HepG2 (cell line): Measurements from ENCODE around the gene CST3. TPM values are rescaled to one million over a fixed set of nuclear protein-coding genes. Genes with fewer than 3 reads are reported as not detected.
A peak's percentile ranks its signal among the peaks of the same experiment; 100 is the strongest.

Source experiments
- ATAC-seq: fragments of 200-7000 bp; cut with Tn5 transposase; 3 replicates; pipeline ENCODE4 v1.9.1; 2020; ENCODE audit warnings: mild to moderate bottlenecking, moderate library complexity
- BruUV-seq: library from RNA; stranded (reverse); fragments of 400-500 nt; replicated peaks from 2 replicates; lab custom pipeline; 2021; lab: Mats Ljungman, UMichigan
- CTCF ChIA-PET: fragments of 300-600 bp; formaldehyde crosslinking; extraction: SDS; loops from one replicate; lab custom pipeline; 2021; ENCODE audit warnings: low total read pairs, inconsistent platforms, low intra/inter-chr PET ratio; lab: Yijun Ruan, JAX
- POLR2A ChIA-PET: fragments of 350-600 bp; sonication (Branson Sonifier 250); formaldehyde crosslinking; loops from one replicate; lab custom pipeline; 2020; ENCODE audit warnings: antibody characterized with exemption, inconsistent platforms; lab: Yijun Ruan, JAX
- DNase-seq: peaks from one replicate; pipeline ENCODE4 v3.0.0-alpha.2; 2015; ENCODE audit warnings: low spot score
- FAIRE-seq: peaks from 3 replicates; lab custom pipeline; 2011; peaks lifted over from hg19 to GRCh38; lab: Jason Lieb, UNC
- H2AFZ ChIP-seq: one replicate; pipeline ENCODE4 v1.6.1; 2011; ENCODE audit warnings: low read length, inconsistent platforms
- H3K27ac ChIP-seq: fragments of 300-600 bp; 3 replicates; pipeline ENCODE4 v1.8.0; 2011; ENCODE audit warnings: mixed run types, mild to moderate bottlenecking, mixed read lengths, low read length, inconsistent platforms; ENCODE audit not compliant: insufficient read depth; ENCODE audit errors: extremely low read length
- H3K27me3 ChIP-seq, 2 experiments: fragments of 200-600 bp in 1 of 2; 2 replicates in 1 of 2; 3 replicates in 1 of 2; pipeline versions ENCODE4 v1.6.0 to v1.8.0; 2011; ENCODE audit warnings: low read length in 2 of 2, mild to moderate bottlenecking in 2 of 2, moderate library complexity in 2 of 2, inconsistent platforms in 1 of 2; ENCODE audit not compliant: insufficient read depth in 2 of 2, control insufficient read depth in 1 of 2
- H3K36me3 ChIP-seq, 2 experiments: fragments of 200-600 bp in 1 of 2; replicated peaks in 1 of 2; 2 replicates in 1 of 2; 3 replicates in 1 of 2; pipeline versions ENCODE4 v1.5.1 to v1.8.0; 2011; ENCODE audit warnings: low read length in 2 of 2, inconsistent platforms in 1 of 2; ENCODE audit not compliant: insufficient read depth in 2 of 2, control insufficient read depth in 1 of 2
- H3K4me1 ChIP-seq: 2 replicates; pipeline ENCODE4 v1.5.1; 2012; ENCODE audit warnings: low read length, inconsistent platforms; ENCODE audit not compliant: insufficient read depth
- H3K4me2 ChIP-seq: 2 replicates; pipeline ENCODE4 v1.6.0; 2011; ENCODE audit warnings: low read depth, low read length, inconsistent platforms
- H3K4me3 ChIP-seq, 3 experiments: fragments of 200-600 bp in 1 of 3; sonication (generic), shearing (Covaris generic) in 1 of 3; replicated peaks in 1 of 3; 2 replicates each; pipeline ENCODE4 v1.5.1; 2011 to 2016; ENCODE audit warnings: low read length in 3 of 3, inconsistent platforms in 2 of 3, low read depth in 2 of 3, mild to moderate bottlenecking in 2 of 3, control low read depth in 1 of 3, mixed read lengths in 1 of 3; ENCODE audit not compliant: insufficient read depth in 1 of 3
- H3K79me2 ChIP-seq: one replicate; pipeline ENCODE4 v1.6.1; 2011; ENCODE audit warnings: low read length, inconsistent platforms; ENCODE audit not compliant: insufficient read depth
- H3K9ac ChIP-seq: 2 replicates; pipeline ENCODE4 v1.6.0; 2011; ENCODE audit warnings: mild to moderate bottlenecking, low read depth, low read length, inconsistent platforms; ENCODE audit not compliant: insufficient read depth
- H3K9me3 ChIP-seq: 2 replicates; pipeline ENCODE4 v1.5.1; 2012; ENCODE audit warnings: mild to moderate bottlenecking, low read length
- H4K20me1 ChIP-seq: 2 replicates; pipeline ENCODE4 v1.6.0; 2011; ENCODE audit warnings: inconsistent platforms, mild to moderate bottlenecking, low read length, moderate library complexity; ENCODE audit not compliant: insufficient read depth
- SNAI1 ChIP-seq: sonication (generic); formaldehyde crosslinking; IDR thresholded peaks from 2 replicates; pipeline ENCODE4 v1.5.0; 2020; ENCODE audit warnings: mild to moderate bottlenecking, missing genetic modification reagents, borderline replicate concordance
- ZNF232 ChIP-seq: sonication (generic); formaldehyde crosslinking; IDR thresholded peaks from 2 replicates; pipeline ENCODE4 v1.4.0; 2020; ENCODE audit warnings: missing genetic modification reagents, borderline replicate concordance
- WGBS: methylation state at CpG from one replicate; pipeline ENCODE4 v1.1.6; 2017; ENCODE audit warnings: low lambda C conversion rate; 5-methylcytosine and 5-hydroxymethylcytosine counted together
- in situ Hi-C: cut with HindIII; loops from 2 replicates; pipeline ENCODE4 v1.10.0; 2017; ENCODE audit warnings: low pct_unique_long_range_greater_than_20kb; ENCODE audit not compliant: extremely low pct_ligation_motif_present
- intact Hi-C: fragments of 100-400 bp; cut with micrococcal nuclease; formaldehyde crosslinking; loops from one replicate; pipeline ENCODE4 v1.10.0; 2022; ENCODE audit not compliant: unreplicated experiment
- polyA plus RNA-seq, 8 experiments: library from polyadenylated mRNA; depleted of rRNA in 3 of 8; stranded (reverse) in 7 of 8; unstranded in 1 of 8; fragments of >200 nt; fragmentation: Illumina TruSeq in 4 of 8; extraction: Trizol in 4 of 8; gene quantifications; 2 replicates each; pipeline versions ENCODE4 v1.2.1 to v1.2.3, GENCODE V29; 2011 to 2016; ENCODE audit warnings: low read depth in 4 of 8, missing spikeins in 1 of 8, mixed read lengths in 1 of 8; ENCODE audit not compliant: insufficient read depth in 1 of 8
- total RNA-seq, 5 experiments: library from RNA; depleted of rRNA; stranded (reverse); fragments of >200 nt; fragmentation: Illumina TruSeq; extraction: Trizol; gene quantifications; 2 replicates each; pipeline ENCODE4 v1.2.3, GENCODE V29; 2016; ENCODE audit warnings: low read depth in 1 of 5
- TF ChIP-seq, protein P1 (sequence below): sonication (generic); IDR thresholded peaks from 2 replicates; pipeline ENCODE4 v1.6.1; 2016; ENCODE audit warnings: low read depth, borderline replicate concordance
- TF ChIP-seq, protein P2 (sequence below): sonication (generic); formaldehyde crosslinking; IDR thresholded peaks from 2 replicates; pipeline ENCODE4 v1.4.0; 2020; ENCODE audit warnings: missing genetic modification reagents
- TF ChIP-seq, protein P3 (sequence below): sonication (generic); formaldehyde crosslinking; conservative IDR thresholded peaks from 2 replicates; pipeline ENCODE4 v1.8.1; 2023; ENCODE audit warnings: missing genetic modification reagents

Gene CST3
- total and polyA plus RNA-seq, 2 of the 13 experiments (the other 11 are each of a cell fraction or from before 2014, with no cell fraction given), result 690 to 1,005 TPM

DNA sequence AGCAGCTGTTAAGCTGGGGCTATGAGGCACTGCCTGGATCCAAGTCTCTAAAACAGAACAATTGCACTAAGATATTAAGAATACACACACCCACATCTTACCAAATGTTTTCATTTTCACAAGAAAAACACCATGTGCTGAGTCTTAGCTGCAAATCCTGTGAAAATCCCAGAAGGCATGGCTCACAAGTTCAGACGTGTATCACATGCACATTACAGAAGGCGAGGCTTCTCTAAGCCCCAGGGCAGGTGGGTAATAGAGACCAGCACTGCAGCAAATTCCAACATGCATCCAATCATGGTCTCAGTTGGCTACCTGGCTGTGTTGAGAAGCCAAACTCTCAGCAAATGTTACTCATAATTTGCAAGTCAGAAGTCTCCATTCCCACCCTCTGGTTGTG lies 16.2 kb upstream of the CST3 start:
- Histone ChIP-seq H3K4me1 (peaks cover 88% of the 10 kb centered on the region), H3K9ac (no peak overlapping the region), H3K9me3 (no peaks in the 10 kb centered on the region), H3K27me3 (no peaks in the 10 kb centered on the region), H3K4me3 (no peak overlapping the region), H2AFZ (no peak overlapping the region), H4K20me1 (no peaks in the 10 kb centered on the region), H3K4me2 (no peak overlapping the region), H3K36me3 (no peaks in the 10 kb centered on the region), H3K27ac (no peak overlapping the region), H3K79me2 (no peaks in the 10 kb centered on the region)
- intact Hi-C loops, result no loop called here
- ChIA-PET POLR2A (interaction anchor here (1.3 to 1.9 kb wide), 4 partner anchors 8 to 25 kb away, joined by 4 to 11 read pairs (median 4); no protein-coding TSS in a partner anchor), CTCF (no interaction called here)
- TF ChIP-seq, protein P1, sequence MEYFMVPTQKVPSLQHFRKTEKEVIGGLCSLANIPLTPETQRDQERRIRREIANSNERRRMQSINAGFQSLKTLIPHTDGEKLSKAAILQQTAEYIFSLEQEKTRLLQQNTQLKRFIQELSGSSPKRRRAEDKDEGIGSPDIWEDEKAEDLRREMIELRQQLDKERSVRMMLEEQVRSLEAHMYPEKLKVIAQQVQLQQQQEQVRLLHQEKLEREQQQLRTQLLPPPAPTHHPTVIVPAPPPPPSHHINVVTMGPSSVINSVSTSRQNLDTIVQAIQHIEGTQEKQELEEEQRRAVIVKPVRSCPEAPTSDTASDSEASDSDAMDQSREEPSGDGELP, result 0 out of 2 replicates have a peak, but pooled peaks have one; percentile 5
- TF ChIP-seq, protein P2, sequence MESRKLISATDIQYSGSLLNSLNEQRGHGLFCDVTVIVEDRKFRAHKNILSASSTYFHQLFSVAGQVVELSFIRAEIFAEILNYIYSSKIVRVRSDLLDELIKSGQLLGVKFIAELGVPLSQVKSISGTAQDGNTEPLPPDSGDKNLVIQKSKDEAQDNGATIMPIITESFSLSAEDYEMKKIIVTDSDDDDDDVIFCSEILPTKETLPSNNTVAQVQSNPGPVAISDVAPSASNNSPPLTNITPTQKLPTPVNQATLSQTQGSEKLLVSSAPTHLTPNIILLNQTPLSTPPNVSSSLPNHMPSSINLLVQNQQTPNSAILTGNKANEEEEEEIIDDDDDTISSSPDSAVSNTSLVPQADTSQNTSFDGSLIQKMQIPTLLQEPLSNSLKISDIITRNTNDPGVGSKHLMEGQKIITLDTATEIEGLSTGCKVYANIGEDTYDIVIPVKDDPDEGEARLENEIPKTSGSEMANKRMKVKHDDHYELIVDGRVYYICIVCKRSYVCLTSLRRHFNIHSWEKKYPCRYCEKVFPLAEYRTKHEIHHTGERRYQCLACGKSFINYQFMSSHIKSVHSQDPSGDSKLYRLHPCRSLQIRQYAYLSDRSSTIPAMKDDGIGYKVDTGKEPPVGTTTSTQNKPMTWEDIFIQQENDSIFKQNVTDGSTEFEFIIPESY (CRISPR knock-in tag), result 0 out of 2 replicates have a peak, but pooled peaks have one; percentile 32
- TF ChIP-seq SNAI1 (CRISPR knock-in tag) (no peak), ZNF232 (peak; percentile 22; the same call in 1 of the 2 replicates)
- TF ChIP-seq, protein P3, sequence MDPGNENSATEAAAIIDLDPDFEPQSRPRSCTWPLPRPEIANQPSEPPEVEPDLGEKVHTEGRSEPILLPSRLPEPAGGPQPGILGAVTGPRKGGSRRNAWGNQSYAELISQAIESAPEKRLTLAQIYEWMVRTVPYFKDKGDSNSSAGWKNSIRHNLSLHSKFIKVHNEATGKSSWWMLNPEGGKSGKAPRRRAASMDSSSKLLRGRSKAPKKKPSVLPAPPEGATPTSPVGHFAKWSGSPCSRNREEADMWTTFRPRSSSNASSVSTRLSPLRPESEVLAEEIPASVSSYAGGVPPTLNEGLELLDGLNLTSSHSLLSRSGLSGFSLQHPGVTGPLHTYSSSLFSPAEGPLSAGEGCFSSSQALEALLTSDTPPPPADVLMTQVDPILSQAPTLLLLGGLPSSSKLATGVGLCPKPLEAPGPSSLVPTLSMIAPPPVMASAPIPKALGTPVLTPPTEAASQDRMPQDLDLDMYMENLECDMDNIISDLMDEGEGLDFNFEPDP, result 0 out of 2 replicates have a peak, but pooled peaks have one; percentile 39
- no TSS peak for BruUV-seq
- in situ Hi-C loops, result no loop called here
- WGBS, result 92% methylated on average over 2 of the region's 2 CpGs
- DNase-seq (no peak), FAIRE-seq (no peak), ATAC-seq (no peak)
